GM18499 (cell line): ENCODE measurements around the gene MUC2.

ENCODE experiments used
- ATAC-seq: cut with Tn5 transposase; IDR thresholded peaks from one replicate; pipeline ENCODE4 v1.9.1; 2021; ENCODE audit warnings: moderate number of reproducible peaks; ENCODE audit not compliant: insufficient read depth, unreplicated experiment

The MUC2 gene

GRCh38 chr11:1074244-1075221 lies at the start of gene MUC2:
MUC2 (plus strand) TSS chr11:1074874.
- no peak for ATAC-seq

GRCh38 chr11:1025410-1026162 lies 49.1 kb upstream of the MUC2 start:
- ATAC-seq = no peak

- ATAC-seq = no peak
Observed at GRCh38 chr11:1026163-1026450, 48.6 kb upstream of the MUC2 start.

- ATAC-seq = no peak
Observed at GRCh38 chr11:1026641-1027482, 47.8 kb upstream of the MUC2 start.

- no peak for ATAC-seq
Observed at GRCh38 chr11:1027483-1028290, 47.0 kb upstream of the MUC2 start.

- ATAC-seq = no peak
Observed at GRCh38 chr11:1028291-1028540, 46.5 kb upstream of the MUC2 start.

- no peak for ATAC-seq
Observed at GRCh38 chr11:1028616-1029015, 46.1 kb upstream of the MUC2 start.

- no peak for ATAC-seq
Observed at GRCh38 chr11:1029051-1029450, 45.6 kb upstream of the MUC2 start.

- ATAC-seq = no peak
Observed at GRCh38 chr11:1029654-1030053, 45.0 kb upstream of the MUC2 start.

- ATAC-seq = no peak
Observed at GRCh38 chr11:1030086-1030485, 44.6 kb upstream of the MUC2 start.

GRCh38 chr11:1030556-1030955 lies 44.1 kb upstream of the MUC2 start:
- ATAC-seq = no peak

- no peak for ATAC-seq
Observed at GRCh38 chr11:1031121-1031899, 43.4 kb upstream of the MUC2 start.

GRCh38 chr11:1032310-1032891 lies 42.3 kb upstream of the MUC2 start:
- no peak for ATAC-seq

GRCh38 chr11:1033016-1033798 lies 41.5 kb upstream of the MUC2 start:
- ATAC-seq = no peak

GRCh38 chr11:1034001-1034400 lies 40.7 kb upstream of the MUC2 start:
- no peak for ATAC-seq

GRCh38 chr11:1034456-1035295 lies 40.0 kb upstream of the MUC2 start:
- ATAC-seq = no peak

- ATAC-seq = no peak
Observed at GRCh38 chr11:1035577-1036283, 38.9 kb upstream of the MUC2 start.
